HEK293 (cell line): Measurements from ENCODE around the gene SCG3.

Experiments
- EGR2 ChIP-seq: fragments of 450-650 bp; formaldehyde crosslinking; IDR thresholded peaks from 2 replicates; pipeline ENCODE4 v1.5.1; 2016; ENCODE audit warnings: low read depth, missing biosample characterization, missing genetic modification characterization
- IKZF3 ChIP-seq: fragments of 450-650 bp; IDR thresholded peaks from 2 replicates; pipeline ENCODE4 v1.5.0; 2018; ENCODE audit warnings: missing biosample characterization, mild to moderate bottlenecking, missing genetic modification characterization, moderate library complexity
- KLF16 ChIP-seq: fragments of 450-650 bp; formaldehyde crosslinking; IDR thresholded peaks from 2 replicates; pipeline ENCODE4 v1.5.1; 2017; ENCODE audit warnings: missing biosample characterization, missing genetic modification characterization
- ZBTB1 ChIP-seq: fragments of 450-650 bp; formaldehyde crosslinking; IDR thresholded peaks from 2 replicates; pipeline ENCODE4 v1.5.1; 2016; ENCODE audit warnings: missing biosample characterization, missing genetic modification characterization
- ZNF274 ChIP-seq, 2 experiments: fragments of 200-500 bp in 1 of 2; fragments of 450-650 bp in 1 of 2; sonication (Bioruptor generic) in 1 of 2; formaldehyde crosslinking in 1 of 2; IDR thresholded peaks; 2 replicates each; pipeline versions ENCODE4 v1.5.1 to v1.6.1; 2014 to 2016; ENCODE audit warnings: borderline replicate concordance in 1 of 2, inconsistent platforms in 1 of 2, low read length in 1 of 2, missing biosample characterization in 1 of 2, missing genetic modification characterization in 1 of 2
- ZNF292 ChIP-seq: fragments of 450-650 bp; formaldehyde crosslinking; IDR thresholded peaks from 2 replicates; pipeline ENCODE4 v1.5.1; 2016; ENCODE audit warnings: low read depth, missing biosample characterization, missing genetic modification characterization, borderline replicate concordance
- ZNF423 ChIP-seq: fragments of 450-650 bp; formaldehyde crosslinking; IDR thresholded peaks from 2 replicates; pipeline ENCODE4 v1.5.1; 2016; ENCODE audit warnings: missing biosample characterization, missing genetic modification characterization
- ZNF776 ChIP-seq: fragments of 450-650 bp; formaldehyde crosslinking; IDR thresholded peaks from 2 replicates; pipeline ENCODE4 v1.5.0; 2017; ENCODE audit warnings: missing biosample characterization, missing genetic modification characterization, borderline replicate concordance
- TF ChIP-seq, protein P1 (sequence below): fragments of 450-650 bp; formaldehyde crosslinking; IDR thresholded peaks from 2 replicates; pipeline ENCODE4 v1.5.1; 2016; ENCODE audit warnings: missing biosample characterization, missing genetic modification characterization
- TF ChIP-seq, protein P2 (sequence below): fragments of 450-650 bp; formaldehyde crosslinking; conservative IDR thresholded peaks from 2 replicates; pipeline ENCODE4 v1.5.1; 2016; ENCODE audit warnings: low read depth, missing biosample characterization, missing genetic modification characterization
- TF ChIP-seq, protein P3 (sequence below): fragments of 450-650 bp; formaldehyde crosslinking; IDR thresholded peaks from 2 replicates; pipeline ENCODE4 v1.5.1; 2016; ENCODE audit warnings: missing biosample characterization, missing genetic modification characterization, low read depth
- TF ChIP-seq, protein P4 (sequence below): fragments of 450-650 bp; formaldehyde crosslinking; IDR thresholded peaks from 2 replicates; pipeline ENCODE4 v1.5.1; 2016; ENCODE audit warnings: missing biosample characterization, missing genetic modification characterization, borderline replicate concordance

DNA sequence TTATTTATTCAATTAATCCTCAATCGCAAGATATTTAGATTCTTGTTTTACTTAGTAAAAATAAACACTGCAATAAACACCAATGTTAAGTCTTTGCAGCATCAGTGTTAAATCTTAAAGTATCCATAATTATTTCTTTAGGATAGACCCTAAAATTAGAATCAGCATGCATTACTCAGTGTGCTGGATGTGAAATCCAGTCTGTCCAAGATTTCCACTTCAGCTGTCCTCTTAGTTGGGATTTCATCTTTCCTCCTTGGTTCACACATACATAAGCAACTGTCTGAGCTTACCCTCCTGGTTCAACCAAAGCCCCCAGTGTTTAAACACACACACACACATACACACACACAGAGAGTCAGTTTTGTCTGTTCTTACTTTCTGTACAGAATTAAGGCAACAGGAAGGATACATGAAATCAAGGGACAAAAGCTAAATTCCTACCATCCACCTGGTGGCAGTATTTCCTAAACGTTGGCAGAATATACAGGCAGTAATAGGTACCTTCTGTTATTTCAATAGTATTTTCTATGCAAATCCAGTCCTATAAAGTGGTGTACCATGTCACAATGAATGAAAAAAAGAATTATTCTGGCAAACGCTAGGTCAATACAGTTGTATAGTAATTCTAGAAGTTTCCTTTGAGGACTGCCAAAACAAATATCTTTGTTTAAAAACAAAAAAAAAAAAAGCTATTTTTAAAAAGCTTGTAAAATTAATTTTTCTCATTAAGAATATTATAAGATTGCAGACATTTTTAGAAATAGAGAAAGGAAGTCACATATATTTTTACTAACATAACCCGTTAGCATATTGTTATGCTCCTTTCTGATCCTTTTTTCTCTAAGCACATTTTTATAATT lies 31.4 kb upstream of the SCG3 start:
- TF ChIP-seq, protein P1, sequence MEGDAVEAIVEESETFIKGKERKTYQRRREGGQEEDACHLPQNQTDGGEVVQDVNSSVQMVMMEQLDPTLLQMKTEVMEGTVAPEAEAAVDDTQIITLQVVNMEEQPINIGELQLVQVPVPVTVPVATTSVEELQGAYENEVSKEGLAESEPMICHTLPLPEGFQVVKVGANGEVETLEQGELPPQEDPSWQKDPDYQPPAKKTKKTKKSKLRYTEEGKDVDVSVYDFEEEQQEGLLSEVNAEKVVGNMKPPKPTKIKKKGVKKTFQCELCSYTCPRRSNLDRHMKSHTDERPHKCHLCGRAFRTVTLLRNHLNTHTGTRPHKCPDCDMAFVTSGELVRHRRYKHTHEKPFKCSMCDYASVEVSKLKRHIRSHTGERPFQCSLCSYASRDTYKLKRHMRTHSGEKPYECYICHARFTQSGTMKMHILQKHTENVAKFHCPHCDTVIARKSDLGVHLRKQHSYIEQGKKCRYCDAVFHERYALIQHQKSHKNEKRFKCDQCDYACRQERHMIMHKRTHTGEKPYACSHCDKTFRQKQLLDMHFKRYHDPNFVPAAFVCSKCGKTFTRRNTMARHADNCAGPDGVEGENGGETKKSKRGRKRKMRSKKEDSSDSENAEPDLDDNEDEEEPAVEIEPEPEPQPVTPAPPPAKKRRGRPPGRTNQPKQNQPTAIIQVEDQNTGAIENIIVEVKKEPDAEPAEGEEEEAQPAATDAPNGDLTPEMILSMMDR (tag by site-specific recombination), result peak; percentile 62; the same call in 1 of the 2 replicates
- TF ChIP-seq ZNF292 (tag by site-specific recombination) (no peak), KLF16 (tag by site-specific recombination) (no peak), EGR2 (no peak), ZNF274 (IDR thresholded peaks at IDR 0.05; ENCODE audit: low read length) (no peak), ZNF274 (tag by site-specific recombination; IDR thresholded peaks at IDR 0.05; ENCODE audit: borderline replicate concordance) (no peak), ZBTB1 (tag by site-specific recombination) (no peak), IKZF3 (no peak), ZNF776 (no peak), ZNF423 (no peak)
- TF ChIP-seq, protein P2, sequence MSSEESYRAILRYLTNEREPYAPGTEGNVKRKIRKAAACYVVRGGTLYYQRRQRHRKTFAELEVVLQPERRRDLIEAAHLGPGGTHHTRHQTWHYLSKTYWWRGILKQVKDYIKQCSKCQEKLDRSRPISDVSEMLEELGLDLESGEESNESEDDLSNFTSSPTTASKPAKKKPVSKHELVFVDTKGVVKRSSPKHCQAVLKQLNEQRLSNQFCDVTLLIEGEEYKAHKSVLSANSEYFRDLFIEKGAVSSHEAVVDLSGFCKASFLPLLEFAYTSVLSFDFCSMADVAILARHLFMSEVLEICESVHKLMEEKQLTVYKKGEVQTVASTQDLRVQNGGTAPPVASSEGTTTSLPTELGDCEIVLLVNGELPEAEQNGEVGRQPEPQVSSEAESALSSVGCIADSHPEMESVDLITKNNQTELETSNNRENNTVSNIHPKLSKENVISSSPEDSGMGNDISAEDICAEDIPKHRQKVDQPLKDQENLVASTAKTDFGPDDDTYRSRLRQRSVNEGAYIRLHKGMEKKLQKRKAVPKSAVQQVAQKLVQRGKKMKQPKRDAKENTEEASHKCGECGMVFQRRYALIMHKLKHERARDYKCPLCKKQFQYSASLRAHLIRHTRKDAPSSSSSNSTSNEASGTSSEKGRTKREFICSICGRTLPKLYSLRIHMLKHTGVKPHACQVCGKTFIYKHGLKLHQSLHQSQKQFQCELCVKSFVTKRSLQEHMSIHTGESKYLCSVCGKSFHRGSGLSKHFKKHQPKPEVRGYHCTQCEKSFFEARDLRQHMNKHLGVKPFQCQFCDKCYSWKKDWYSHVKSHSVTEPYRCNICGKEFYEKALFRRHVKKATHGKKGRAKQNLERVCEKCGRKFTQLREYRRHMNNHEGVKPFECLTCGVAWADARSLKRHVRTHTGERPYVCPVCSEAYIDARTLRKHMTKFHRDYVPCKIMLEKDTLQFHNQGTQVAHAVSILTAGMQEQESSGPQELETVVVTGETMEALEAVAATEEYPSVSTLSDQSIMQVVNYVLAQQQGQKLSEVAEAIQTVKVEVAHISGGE (tag by site-specific recombination), result no peak
- TF ChIP-seq, protein P3, sequence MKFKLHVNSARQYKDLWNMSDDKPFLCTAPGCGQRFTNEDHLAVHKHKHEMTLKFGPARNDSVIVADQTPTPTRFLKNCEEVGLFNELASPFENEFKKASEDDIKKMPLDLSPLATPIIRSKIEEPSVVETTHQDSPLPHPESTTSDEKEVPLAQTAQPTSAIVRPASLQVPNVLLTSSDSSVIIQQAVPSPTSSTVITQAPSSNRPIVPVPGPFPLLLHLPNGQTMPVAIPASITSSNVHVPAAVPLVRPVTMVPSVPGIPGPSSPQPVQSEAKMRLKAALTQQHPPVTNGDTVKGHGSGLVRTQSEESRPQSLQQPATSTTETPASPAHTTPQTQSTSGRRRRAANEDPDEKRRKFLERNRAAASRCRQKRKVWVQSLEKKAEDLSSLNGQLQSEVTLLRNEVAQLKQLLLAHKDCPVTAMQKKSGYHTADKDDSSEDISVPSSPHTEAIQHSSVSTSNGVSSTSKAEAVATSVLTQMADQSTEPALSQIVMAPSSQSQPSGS (tag by site-specific recombination), result no peak
- TF ChIP-seq, protein P4, sequence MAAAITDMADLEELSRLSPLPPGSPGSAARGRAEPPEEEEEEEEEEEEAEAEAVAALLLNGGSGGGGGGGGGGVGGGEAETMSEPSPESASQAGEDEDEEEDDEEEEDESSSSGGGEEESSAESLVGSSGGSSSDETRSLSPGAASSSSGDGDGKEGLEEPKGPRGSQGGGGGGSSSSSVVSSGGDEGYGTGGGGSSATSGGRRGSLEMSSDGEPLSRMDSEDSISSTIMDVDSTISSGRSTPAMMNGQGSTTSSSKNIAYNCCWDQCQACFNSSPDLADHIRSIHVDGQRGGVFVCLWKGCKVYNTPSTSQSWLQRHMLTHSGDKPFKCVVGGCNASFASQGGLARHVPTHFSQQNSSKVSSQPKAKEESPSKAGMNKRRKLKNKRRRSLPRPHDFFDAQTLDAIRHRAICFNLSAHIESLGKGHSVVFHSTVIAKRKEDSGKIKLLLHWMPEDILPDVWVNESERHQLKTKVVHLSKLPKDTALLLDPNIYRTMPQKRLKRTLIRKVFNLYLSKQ (tag by site-specific recombination), result no peak
